H7 (cell line): ENCODE results near the gene SBNO2. TPM values are rescaled to one million over a fixed set of nuclear protein-coding genes. Genes with fewer than 3 reads are reported as not detected.

Experiments used
- DNase-seq: peaks from one replicate; pipeline ENCODE4 v3.0.0; 2012
- H3K27me3 ChIP-seq: 2 replicates; pipeline ENCODE4 v1.6.0; 2011; ENCODE audit warnings: mild to moderate bottlenecking, low read length; ENCODE audit not compliant: control insufficient read depth, insufficient read depth
- H3K36me3 ChIP-seq: replicated peaks from 2 replicates; pipeline ENCODE4 v1.5.1; 2011; ENCODE audit warnings: low read length; ENCODE audit not compliant: control insufficient read depth, insufficient read depth
- H3K4me3 ChIP-seq: 2 replicates; pipeline ENCODE4 v1.5.1; 2011; ENCODE audit warnings: low read depth, mild to moderate bottlenecking, control low read depth, low read length, moderate library complexity; ENCODE audit not compliant: insufficient read depth
- total RNA-seq: library from RNA; depleted of rRNA; stranded (reverse); fragments of >200 nt; shearing (Covaris generic); gene quantifications from 2 replicates; pipeline ENCODE4 v1.2.3, GENCODE V29; 2014

Gene SBNO2
- total RNA-seq, 1 experiment from 2014 or later = 31.4 TPM

DNA sequence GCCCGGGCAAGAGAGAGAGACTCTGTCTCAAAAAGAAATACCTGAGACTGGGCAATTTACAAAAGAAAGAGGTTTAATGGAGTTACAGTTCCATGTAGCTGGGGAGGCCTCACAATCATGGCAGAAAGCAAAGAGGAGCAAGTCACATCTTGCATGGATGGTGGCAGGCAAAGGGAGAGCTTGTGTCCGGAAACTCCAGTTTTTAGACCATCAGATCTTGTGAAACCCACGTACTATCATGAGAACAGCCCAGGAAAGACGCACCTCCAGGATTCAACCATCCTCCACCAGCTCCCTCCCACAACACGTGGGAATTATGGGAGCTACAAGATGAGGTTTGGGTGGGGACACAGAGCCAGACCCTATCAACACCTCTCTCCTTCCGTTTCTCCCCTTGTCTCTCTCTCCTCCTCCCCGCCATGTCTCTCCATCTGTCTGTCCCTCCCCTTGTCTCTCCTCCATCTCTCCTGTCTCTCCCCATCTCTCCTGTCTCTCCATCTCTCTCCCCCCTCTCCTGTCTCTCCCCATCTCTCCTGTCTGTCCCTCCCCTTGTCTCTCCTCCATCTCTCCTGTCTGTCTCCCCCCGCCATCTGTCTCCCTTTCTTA, 88.9 kb downstream of the SBNO2 start:
- H3K4me3 ChIP-seq = no peak overlapping the region
- no peak for DNase-seq
- no peaks in the 10 kb centered on the region for H3K27me3 ChIP-seq
- peaks cover 9% of the 10 kb centered on the region for H3K36me3 ChIP-seq

DNA sequence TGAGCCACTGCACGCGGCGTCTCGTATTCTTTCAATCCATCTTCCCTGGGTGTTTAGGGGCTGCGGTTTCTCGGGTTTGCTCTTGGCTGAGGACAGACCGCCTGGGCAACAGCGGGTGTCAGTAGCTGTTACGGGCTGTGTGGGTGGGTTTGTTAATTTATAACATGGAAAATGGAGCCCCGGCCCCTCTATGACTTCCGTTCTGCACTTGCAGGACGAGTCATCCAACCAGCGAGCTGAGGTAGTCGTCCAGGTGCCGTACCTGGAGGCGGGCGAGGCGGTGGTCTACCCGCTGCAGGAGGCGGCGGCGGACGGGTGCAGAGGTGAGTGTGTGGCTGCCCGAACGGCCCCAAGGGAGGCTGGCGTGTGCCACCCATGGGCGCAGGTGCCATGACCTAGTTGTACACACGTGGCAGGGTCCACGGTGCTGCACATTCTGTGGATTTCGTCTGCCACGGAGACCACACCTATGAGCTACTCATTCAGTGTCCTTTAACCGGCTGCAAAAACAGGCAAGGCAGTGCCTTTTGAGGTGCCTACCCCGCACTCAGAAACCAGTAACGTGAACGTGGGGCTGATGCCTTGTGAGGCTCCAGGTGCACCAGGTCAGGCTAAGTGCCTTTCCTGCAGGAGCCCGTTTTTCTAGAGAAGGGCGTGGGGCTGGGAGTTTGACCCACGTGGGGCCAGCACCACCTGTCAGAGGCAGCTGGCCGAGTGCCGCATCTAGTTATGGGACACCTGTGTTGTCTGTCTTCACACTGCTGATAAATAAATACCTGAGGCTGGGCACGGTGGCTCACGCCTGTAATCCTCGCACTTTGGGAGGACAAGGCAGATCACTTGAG, 89.8 kb downstream of the SBNO2 start:
- Histone ChIP-seq H3K27me3 (no peaks in the 10 kb centered on the region), H3K36me3 (peaks cover 9% of the 10 kb centered on the region), H3K4me3 (no peak overlapping the region)
- no peak for DNase-seq

DNA sequence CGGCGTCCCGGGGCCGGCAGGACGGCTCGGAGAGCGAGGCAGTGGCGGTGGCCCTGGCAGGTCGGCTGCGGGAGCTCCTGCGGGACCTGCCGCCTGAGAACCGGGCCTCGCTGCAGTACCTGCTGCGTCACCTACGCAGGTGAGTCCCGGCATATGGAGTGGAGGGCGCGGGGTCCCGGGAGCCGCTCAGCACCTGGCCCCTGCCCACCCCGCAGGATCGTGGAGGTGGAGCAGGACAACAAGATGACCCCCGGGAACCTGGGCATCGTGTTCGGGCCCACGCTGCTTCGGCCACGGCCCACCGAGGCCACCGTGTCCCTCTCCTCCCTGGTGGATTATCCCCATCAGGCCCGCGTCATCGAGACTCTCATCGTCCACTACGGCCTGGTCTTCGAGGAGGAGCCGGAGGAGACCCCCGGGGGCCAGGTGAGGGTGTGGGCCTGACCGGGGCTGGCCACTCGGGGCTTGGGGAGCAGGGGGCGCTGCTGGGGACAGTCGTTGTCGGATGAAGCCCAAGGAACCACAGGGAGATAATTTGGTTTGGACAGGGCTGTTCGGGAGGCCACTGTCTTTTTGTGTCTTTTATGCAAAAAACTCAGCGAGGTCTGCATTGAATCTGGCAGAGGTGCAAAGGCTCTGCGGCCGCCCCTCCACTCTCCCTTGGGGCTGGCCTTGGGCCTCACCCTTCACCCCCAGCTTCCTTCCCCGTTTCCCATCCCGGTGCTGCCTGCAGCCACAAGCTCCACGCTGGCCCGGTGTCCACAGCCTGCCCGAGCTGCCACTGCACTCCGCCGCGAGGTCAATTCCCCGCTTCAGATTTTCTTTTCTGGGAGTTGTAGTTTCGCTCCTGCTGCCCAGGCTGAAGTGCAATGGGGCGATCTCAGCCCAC, 90.9 kb downstream of the SBNO2 start:
- H3K36me3 ChIP-seq = peaks cover 9% of the 10 kb centered on the region
- no peak for DNase-seq
- no peaks in the 10 kb centered on the region for H3K27me3 ChIP-seq
- peak overlapping the region; percentile 54 for H3K4me3 ChIP-seq

DNA sequence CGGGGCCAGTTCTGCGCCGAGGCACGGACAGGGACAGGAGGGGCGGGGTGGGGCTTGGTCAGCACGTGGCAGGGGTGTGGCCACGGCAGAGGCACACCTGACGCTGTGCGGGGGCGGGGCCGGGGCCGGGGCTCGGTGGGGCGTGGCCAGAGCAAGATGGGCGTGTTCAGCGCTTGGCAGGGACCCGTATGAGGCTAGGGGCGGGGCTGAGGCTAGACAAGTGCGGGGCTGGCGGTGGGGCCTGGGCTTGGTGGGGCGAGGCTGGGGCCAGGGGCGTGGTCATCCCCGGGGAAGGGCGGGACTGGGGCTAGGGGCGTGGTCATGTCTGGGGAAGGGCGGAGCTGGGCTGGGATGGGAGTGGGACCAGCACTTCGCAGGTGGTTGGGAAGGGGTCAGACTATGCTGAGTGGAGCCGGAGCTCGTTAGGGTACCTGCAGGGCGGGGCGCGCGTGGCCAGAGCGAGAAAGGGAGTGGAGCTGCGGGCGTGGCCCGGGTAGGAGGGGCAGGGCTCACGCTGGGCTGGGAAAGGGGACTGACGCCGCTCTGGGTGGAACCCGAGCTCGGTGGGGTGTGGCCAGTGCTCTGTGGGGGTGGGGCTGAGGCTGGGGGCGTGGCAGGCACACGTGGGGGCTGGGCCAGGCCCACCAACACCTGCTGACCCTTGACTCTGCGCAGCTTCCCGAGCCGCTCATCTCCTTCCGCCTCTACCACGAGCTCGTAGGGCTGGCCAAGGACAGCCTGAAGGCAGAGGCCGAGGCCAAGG, 91.7 kb downstream of the SBNO2 start:
- Histone ChIP-seq H3K27me3 (no peaks in the 10 kb centered on the region), H3K4me3 (peak overlapping the region; percentile 54), H3K36me3 (peaks cover 6% of the 10 kb centered on the region)
- DNase-seq = peak; percentile 100

DNA sequence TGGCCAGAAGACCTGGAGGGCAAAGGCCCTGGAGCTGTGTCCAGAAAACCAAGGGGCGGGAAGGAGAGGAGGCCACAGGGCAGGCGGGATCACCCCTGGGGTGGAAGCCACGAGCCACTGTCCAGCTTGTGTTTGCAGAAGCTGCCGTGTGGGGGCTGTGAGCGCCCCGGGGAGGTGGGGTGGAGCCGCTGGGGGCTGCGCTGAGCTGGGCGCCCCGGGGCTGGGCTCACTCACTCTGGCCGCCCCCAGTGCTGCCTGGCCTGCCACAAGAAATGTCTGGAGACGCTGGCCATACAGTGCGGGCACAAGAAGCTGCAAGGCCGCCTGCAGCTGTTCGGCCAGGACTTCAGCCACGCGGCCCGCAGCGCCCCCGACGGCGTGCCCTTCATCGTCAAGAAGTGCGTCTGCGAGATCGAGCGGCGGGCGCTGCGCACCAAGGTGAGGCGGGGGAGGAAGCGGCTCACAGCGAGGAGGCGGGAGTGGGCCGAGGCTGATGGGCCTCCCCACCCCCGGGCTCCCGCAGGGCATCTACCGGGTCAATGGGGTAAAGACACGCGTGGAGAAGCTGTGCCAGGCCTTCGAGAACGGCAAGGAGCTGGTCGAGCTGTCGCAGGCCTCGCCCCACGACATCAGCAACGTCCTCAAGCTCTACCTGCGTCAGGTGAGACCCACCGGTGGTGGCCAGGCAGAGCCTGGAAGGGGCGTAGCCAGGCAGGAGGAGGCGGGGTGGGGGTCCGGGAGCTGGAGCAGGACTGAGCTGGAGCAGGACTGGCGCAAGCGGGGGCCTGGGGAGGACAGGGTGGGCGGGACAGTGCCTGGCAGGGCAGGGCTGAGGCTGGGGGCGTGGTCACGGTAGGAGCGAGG, 92.5 kb downstream of the SBNO2 start:
- DNase-seq = peak; percentile 72
- Histone ChIP-seq H3K36me3 (peaks cover 6% of the 10 kb centered on the region), H3K4me3 (peak overlapping the region; percentile 41), H3K27me3 (no peaks in the 10 kb centered on the region)

DNA sequence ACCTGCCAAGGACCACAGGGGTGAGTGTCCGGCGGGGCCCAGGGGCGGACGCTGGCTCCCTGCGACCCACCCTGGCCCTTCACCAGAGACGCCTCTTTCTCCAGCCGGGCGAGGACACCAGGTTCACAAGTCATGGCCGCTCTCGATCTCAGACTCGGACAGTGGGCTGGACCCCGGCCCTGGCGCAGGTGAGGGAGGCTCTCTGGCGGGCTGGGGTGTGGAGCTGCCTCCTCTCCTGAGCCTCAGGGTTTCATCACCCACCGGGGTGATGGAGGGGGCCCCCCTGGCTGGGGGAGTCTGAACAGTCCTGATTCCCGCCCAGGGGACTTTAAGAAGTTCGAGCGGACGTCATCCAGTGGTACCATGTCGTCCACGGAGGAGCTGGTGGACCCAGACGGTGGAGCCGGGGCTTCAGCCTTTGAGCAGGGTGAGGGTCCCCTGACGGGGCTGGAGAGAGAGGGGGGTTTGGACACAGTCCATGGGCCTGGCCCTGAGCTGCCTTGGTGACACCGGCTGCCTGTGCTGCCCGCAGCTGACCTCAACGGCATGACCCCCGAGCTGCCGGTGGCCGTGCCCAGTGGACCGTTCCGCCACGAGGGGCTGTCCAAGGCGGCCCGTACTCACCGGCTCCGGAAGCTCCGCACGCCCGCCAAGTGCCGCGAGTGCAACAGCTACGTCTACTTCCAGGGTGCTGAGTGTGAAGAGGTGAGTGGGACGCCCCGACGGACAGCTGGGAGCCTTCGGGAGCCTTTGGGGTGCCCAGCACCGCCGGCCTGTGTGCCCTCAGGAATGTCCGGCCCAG, 93.5 kb downstream of the SBNO2 start:
- H3K27me3 ChIP-seq = no peaks in the 10 kb centered on the region
- no peak overlapping the region for H3K4me3 ChIP-seq
- no peak for DNase-seq
- peaks cover 7% of the 10 kb centered on the region for H3K36me3 ChIP-seq

DNA sequence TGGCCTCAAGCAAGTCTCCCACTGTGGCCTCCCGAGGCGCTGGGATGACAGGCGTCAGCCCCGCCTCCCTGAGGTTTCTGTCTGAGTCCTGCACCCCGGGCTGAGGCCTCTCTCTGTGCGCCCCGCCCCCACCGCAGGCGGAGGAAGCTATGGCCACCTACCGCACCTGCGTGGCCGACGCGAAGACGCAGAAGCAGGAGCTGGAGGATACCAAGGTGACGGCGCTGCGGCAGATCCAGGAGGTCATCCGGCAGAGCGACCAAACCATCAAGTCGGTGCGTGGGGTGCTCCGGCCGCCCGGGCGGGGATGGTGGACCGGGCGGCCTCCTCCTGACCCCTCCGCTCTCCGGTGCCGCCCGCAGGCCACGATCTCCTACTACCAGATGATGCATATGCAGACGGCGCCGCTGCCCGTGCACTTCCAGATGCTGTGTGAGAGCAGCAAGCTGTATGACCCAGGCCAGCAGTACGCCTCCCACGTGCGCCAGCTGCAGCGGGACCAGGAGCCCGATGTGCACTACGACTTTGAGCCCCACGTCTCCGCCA, 94.4 kb downstream of the SBNO2 start:
- peaks cover 4% of the 10 kb centered on the region for H3K36me3 ChIP-seq
- DNase-seq = peak; percentile 79
- no peak overlapping the region for H3K4me3 ChIP-seq
- H3K27me3 ChIP-seq = no peaks in the 10 kb centered on the region

DNA sequence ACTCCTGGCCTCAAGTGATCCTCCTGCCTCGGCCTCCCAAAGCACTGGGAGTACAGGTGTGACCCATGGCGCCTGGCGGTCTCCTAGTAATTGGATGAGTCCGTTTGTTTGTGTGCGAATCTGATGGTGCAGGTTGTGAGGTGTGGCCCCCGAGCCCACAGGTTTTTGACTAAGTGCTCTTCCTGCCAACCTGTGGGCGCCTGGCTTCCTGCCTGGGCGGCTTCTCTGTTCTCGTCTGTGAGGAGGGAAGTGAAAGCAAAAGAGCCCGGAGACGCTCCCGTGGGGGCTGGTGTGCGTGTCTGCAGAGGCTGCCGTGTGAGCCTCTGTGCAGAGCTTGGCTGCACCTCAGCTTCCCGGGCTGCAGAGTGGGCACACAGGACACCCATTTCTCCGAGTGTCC, 97.1 kb downstream of the SBNO2 start:
- Histone ChIP-seq H3K27me3 (no peaks in the 10 kb centered on the region; the same call in 1 of the 2 replicates), H3K36me3 (peaks cover 5% of the 10 kb centered on the region), H3K4me3 (no peak overlapping the region)
- DNase-seq = no peak

DNA sequence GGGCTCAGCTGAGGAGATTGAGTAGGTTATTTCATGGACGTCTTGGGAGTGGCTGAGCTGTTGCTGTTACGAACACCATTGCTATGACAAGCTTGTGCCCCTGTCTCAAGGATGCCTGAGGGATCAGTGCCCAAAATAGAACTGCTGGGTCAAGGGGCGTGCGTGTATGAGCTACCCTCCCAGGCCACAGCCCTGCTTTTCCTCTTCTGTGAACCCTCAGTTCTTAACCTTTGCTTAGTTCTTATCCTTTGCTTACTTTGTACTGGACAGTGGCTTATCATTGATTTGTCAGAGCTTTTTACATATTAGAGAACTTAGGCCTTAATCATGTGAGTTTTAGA, 98.1 kb downstream of the SBNO2 start:
- no peak for DNase-seq
- Histone ChIP-seq H3K27me3 (peaks cover 6% of the 10 kb centered on the region; the same call in 1 of the 2 replicates), H3K36me3 (peaks cover 5% of the 10 kb centered on the region), H3K4me3 (no peak overlapping the region)

DNA sequence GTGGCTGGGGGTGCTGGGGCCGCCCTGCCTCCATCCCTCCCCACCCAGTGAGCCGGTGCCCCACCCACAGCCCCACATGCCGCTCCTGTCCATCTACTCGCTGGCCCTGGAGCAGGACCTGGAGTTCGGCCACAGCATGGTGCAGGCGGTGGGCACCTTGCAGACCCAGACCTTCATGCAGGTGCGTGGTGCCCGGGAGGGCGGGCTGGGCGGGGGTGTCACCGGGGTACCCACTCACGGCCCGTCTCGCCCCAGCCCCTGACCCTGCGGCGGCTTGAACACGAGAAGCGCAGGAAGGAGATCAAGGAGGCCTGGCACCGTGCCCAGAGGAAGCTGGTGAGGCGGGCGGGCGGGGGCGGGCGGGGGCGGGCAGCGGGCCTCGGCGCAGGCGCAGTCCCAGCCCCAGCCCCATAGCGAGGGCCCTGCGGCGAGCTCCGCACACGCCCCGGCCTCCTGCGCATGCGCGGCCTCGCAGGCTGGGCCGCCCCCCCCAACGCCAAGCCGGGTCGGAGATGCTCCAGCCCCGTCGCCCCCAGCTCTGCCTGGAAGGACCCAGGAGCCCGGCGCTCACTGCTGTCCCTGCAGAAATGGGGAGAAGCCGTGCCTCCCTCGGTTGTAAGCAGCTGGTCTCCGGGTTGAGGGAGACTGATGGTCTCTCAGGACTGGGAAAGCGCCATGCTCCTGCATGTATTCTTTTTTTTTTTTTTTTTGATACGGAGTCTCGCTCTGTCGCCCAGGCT, 99.4 kb downstream of the SBNO2 start:
- no peak for DNase-seq
- H3K4me3 ChIP-seq = no peak overlapping the region
- peaks cover 5% of the 10 kb centered on the region for H3K36me3 ChIP-seq

DNA sequence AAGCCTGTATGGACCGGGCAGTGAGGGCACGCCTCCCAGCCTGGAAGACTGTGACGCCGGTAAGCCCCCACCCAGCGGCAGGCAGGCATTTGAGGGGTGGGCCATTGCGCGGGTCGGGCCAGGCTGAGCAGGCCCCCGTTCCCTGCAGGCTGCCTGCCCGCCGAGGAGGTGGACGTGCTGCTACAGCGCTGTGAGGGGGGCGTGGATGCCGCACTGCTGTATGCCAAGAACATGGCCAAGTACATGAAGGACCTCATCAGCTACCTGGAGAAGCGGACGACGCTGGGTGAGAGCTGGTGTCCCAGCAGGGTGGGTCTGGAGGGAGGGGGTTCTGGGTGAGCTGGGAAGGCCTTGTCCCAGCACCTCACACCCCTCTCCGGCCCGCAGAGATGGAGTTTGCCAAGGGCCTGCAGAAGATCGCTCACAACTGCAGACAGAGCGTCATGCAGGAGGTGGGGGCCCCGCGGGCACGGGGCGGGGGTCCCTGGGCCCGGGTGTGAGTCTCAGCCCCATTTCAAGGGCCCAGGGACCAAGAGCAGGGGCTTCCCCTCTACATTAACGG, 100.0 kb downstream of the SBNO2 start:
- no peak for DNase-seq
- no peak overlapping the region for H3K4me3 ChIP-seq
- peaks cover 5% of the 10 kb centered on the region for H3K36me3 ChIP-seq
- peaks cover 17% of the 10 kb centered on the region; the same call in 1 of the 2 replicates for H3K27me3 ChIP-seq

More for the DNA sequence above, 99.4 kb downstream of the SBNO2 start:
- H3K27me3 ChIP-seq = peaks cover 15% of the 10 kb centered on the region; the same call in 1 of the 2 replicates
